ENCODE data around the gene CACNA1C.

Gene CACNA1C

DNA sequence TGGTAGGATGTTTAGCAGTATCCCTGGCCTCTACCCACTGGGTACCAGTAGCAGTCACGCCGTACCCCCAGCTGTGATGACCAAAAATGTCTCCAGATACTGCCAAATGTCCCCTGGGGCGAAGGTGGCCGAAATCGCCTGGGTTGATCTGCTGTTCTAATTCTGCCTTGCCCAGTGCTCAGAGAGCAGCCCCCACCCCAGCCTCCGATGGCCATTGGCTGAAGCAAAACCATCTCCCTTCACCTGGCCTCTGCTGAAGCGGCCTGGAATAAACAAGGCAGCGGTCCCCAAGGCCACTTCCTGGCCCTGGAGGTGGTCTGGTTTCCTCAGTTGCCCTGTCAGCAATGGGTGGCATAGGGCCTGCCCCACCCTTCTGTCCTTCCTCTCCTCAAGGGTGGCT is 298.4 kb downstream of the CACNA1C start:
- DNase-seq, result no peak

GRCh38 chr12:2352203-2352602 is 299.4 kb downstream of the CACNA1C start:
- no peak for DNase-seq

DNA sequence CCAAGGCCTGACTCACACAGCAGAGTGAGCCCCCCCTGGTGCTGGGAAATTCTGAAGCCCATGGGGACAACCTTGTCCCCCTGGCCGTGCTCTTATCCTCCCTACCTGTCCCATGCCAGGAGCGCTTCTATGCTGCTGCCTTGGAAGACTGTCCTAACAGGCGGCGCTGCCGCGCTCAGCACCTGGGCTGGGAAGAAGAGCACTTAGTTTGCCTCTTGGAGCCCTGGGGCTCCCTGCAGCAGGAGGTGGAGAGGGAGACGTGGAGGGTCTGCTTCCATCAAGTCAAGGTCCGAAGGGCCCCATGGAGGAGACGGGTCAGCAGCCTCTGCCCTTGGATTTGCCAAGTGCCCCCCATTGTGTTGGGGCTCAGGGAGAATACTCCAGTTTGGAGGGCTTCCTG is 300.5 kb downstream of the CACNA1C start:
- no peak for DNase-seq

DNA sequence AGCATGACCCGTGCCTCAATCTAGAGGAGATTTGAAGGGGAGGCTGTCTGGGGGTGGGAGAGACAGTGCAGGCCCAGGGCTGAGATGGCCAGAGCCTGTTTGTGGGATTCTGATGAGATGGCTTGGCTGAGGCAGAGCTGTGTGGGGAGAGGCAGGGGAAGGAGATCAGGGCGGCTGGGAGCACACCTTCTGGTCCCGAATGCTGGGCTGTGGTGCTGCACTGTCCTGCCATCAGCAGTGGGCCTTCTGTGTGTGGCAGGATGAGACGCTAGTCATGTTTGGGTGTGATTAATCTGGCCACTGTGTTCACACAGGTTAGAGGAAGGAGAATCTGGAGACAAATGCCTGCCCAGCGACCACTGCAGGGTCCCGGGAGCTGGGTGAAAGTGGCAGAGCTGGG is 300.9 kb downstream of the CACNA1C start:
- no peak for DNase-seq

GRCh38 chr12:2354151-2354991 is 301.6 kb downstream of the CACNA1C start:
- DNase-seq, result no peak

- no peak for DNase-seq
Observed at GRCh38 chr12:2355198-2355597, 302.4 kb downstream of the CACNA1C start.

- DNase-seq, result no peak
Observed at GRCh38 chr12:2355604-2356003, 302.8 kb downstream of the CACNA1C start.

- DNase-seq, result no peak
Observed at GRCh38 chr12:2356601-2357125, 303.9 kb downstream of the CACNA1C start.

- DNase-seq, result no peak
Observed at GRCh38 chr12:2358986-2359658, 306.3 kb downstream of the CACNA1C start.

GRCh38 chr12:2359725-2360629 is 307.2 kb downstream of the CACNA1C start:
- no peak for DNase-seq

DNA sequence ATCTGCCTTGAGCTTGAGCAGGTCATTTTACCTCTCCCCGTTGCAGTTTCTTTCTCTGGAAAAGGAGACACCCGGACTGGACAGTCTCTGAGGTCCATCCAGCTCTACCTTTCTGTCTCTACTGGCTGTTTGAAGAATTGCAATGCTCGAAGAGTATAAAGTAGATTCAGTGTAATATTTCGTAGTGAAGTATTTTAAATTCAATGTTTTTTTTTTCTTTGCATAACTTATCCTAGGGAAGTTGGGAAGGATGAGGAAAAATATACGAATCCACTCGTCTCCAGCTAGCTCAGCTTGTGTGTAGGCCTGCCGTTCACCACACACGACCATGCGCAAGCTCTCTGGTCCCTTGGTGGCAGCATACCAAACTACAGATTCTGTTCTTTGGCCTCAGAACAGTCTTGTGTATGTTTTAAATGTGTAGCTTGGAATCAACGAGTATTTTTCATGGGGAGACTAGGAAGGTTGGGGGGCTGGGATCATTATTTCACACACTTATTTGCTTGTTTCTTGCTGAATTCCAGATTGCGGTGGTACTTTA is 307.9 kb downstream of the CACNA1C start:
- no peak for DNase-seq

GRCh38 chr12:2363836-2364609 is 311.2 kb downstream of the CACNA1C start:
- no peak for DNase-seq

- no peak for DNase-seq
Observed at GRCh38 chr12:2364631-2365051, 311.9 kb downstream of the CACNA1C start.

GRCh38 chr12:2366711-2367110 is 313.9 kb downstream of the CACNA1C start:
- DNase-seq, result no peak

DNA sequence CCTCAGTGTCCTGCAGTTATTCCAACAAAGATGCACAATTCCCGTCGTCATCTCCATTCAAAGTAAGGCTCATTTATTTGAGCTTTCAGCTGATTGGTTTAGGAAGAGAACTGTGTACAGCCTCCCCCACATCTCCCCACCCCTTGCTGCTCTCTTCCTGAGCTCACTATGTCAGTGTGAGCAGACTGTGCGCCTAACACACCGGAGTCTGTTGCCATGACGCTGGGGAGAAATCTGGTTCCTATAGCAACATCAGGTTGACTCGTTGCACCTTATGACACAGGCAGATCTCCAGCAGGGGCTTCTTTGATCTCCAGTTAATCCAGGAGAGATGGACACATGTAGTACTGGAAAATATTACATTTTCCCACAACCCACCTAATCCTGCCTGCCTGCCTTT is 319.4 kb downstream of the CACNA1C start:
- no peak for DNase-seq

GRCh38 chr12:2372735-2373134 is 319.9 kb downstream of the CACNA1C start:
- no peak for DNase-seq

DNA sequence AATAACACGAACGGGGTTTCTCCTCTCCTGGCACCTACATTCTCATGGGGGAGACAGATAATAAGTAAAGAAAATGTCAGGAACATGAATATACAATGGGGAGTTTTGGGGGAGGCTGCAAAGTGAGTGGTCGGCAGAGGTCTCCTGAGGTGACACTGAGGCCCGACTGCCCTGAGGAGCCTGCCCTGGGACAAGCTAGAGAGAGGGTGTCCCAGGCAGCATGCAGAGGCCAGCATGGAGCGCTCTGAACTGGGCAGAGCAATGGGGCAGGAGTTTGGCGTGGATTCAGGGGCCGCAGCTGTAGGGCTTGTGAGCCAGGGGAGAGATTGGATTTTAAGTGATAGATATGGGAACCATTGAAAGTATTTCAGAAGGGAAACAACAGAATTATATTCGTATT is 320.5 kb downstream of the CACNA1C start:
- DNase-seq, result no peak

DNA sequence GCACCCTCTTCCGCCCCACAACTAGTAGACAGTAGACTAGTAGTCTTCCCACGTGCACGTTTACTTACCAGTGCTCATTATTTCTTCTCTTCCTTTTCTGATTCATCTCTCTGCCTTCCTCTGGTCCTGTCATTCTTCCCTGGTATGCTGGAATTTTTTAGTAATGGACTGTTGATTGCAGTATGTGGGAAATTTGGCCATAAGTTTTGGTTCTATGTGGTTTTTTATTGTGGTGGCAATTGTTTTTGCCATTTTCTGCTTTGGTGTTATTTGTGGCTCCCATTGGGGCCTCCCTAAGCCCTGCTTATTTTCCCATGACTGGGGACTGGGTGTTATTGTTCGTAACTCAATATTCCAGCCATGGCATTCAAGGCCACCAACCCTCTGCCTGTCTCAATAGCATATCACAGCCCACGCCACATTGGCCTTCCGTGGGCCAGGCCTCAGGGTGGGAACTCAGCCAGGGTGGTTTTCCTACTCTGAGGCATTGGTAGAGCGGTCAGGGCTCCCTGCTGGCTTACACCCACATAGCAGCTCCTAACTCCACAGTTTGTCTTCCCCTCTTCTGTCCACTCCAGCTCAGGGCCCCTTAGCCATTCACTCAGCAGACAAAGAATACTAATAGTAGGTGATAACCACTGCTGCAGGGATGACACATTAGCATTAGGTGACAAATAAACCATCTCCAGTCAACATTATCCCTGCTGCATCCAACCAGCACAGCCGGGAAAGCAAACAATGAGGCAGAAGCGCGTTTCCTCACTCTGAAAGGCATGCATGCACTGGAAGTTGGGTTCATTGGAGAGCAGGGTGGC is 321.5 kb downstream of the CACNA1C start:
- DNase-seq, result no peak

- no peak for DNase-seq
Observed at GRCh38 chr12:2375871-2376270, 323.1 kb downstream of the CACNA1C start.

- DNase-seq, result no peak
Observed at GRCh38 chr12:2376908-2377657, 324.3 kb downstream of the CACNA1C start.

All from stimulated activated naive CD4-positive, alpha-beta T cell treated with Interleukin-2 at 50 U/mL for 16 hours (primary cell).